ENCODE measurements around the gene OXA1L.

The OXA1L gene

DNA sequence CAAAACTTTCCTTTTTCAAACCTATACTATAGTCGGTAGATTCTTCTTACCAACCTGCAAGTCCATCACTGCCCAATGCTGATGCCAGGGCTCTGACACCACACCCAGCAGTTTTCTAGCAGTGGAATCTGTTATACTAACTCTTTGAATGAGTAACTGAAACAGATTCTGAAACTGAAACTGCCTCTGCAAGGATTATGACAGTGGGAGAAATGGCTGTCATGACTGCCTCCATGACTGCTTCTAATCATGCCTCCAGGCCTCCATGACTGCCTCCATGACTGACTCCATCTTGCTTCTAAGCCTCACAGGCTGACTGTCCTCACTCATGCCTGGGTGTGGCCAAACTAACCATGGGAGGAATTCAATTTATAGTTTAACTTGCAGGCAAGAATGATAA, 29.4 kb upstream of the OXA1L start:
- TF ChIP-seq CTCF (IDR thresholded peaks at IDR 0.05): no peak

DNA sequence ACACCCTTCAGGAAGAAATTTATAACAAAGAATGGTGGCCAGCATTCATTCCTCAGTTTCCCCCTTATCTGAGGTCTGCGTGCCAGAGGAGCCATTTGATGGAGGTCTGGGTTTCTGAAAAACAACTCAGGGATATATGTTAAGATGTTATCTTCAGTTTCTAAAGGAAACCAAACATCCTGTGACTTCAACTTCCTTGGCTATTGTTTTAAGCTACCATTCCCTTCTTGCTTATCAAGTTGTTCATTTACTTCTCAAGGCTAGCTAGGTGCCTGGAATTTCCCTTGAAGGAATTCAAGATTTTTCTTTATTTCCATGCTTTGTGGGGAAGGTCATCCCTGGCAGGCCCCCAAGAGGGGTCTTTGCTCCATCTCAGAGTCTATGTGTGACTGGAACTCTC, 27.1 kb upstream of the OXA1L start:
- TF ChIP-seq CTCF (IDR thresholded peaks at IDR 0.05): no peak

GRCh38 chr14:22740020-22740419, 26.5 kb upstream of the OXA1L start:
- no peak for TF ChIP-seq CTCF (IDR thresholded peaks at IDR 0.05)

DNA sequence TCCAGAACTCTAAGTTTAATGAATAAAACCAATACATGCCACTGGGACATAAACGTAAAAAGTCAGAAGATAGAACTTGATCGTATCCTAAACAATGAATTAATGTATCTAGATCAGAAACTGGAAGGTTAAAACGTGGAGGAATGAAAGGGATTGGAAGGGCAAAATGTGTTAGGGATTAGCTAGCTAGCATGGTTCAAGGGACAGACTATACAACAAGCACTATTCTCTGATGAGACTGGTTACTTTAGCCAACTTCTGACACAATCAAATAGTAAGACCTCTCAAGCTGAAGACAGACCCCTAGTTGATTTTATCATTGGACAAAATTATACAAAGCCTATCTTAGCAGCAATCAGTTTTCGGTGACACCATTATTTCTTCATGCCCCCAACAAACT, 18.7 kb upstream of the OXA1L start:
- TF ChIP-seq CTCF (IDR thresholded peaks at IDR 0.05): no peak

DNA sequence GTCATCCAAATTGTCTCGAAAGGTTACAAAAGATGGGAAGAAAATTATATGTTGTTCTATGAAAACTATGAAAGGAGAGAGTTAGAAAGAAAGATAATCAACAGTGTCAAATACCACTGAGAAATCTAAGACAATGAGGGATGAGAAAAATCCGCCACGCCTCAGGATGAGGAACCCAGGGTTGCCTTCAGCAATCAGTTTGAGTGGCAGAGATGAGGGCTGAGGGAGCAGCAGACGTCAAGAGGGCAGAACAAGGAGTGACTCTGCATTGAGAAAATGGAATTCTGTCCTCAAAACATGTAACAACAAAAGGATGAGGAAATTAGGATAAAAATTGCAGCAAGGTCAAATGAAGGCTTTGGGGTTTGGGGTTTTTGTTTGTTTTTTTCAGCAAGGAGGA, 18.3 kb upstream of the OXA1L start:
- no peak for TF ChIP-seq CTCF (IDR thresholded peaks at IDR 0.05)

DNA sequence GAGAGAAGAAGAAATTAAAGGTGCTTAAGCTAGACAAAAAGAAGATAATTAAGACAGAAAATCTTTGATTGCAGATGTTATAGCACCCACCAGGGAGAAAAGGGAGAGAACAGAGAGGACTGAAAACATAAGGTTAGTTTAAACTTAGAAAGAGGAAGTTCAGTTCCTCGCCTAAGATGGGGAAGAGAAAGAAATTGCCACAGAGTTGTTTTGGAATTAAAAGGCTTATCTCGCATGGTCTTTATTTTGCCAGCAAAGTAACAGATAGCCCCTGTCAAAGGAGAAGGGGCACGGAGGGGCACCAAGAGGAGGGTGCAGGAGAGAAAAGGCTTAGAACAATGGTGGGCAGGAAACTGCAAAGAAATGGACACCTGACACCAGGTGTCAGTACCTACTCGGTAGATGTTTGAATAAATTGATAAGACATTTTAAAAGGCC, 17.8 kb upstream of the OXA1L start:
- TF ChIP-seq CTCF (IDR thresholded peaks at IDR 0.05): no peak

- no peak for TF ChIP-seq CTCF (IDR thresholded peaks at IDR 0.05)
Measured at GRCh38 chr14:22752422-22752821, 14.1 kb upstream of the OXA1L start.

DNA sequence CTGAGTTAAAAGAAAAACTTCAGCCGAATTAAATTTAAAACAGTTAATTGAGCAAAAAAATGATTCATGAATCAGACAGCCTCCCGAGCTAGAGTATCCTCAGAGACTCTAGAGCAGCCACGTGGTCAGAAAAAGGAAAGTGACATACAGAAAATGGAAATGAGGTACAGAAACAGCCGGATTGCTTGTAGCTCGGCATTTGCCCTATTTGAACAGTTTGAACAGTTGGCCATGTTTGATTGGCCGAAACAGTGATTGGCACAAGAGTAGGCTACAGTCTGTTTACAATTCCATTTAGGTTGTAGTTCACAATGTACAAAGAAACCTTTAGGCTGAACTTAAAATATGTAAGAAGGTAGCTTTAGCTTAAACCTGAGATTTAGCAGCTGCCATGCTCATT, 12.9 kb upstream of the OXA1L start:
- TF ChIP-seq CTCF (IDR thresholded peaks at IDR 0.05): no peak

Data from LNCAP (cell line).